Endothelial cell (in vitro differentiated cells): Measurements from ENCODE around the gene ABI3. TPM values are rescaled to one million over a fixed set of nuclear protein-coding genes. Genes with fewer than 3 reads are reported as not detected.
A peak's percentile ranks its signal among the peaks of the same experiment; 100 is the strongest.

Experiments used
- DNase-seq: peaks from one replicate; pipeline ENCODE4 v3.0.0; 2021; ENCODE audit warnings: low spot score
- H3K27ac Mint-ChIP-seq: one replicate; pipeline ENCODE4 v1.8.0; 2021; ENCODE audit warnings: mixed read lengths, inconsistent platforms; ENCODE audit not compliant: unreplicated experiment
- H3K27me3 Mint-ChIP-seq: one replicate; pipeline ENCODE4 v1.8.0; 2021; ENCODE audit warnings: mild to moderate bottlenecking, moderate library complexity, mixed read lengths, inconsistent platforms; ENCODE audit not compliant: unreplicated experiment
- H3K36me3 Mint-ChIP-seq: one replicate; pipeline ENCODE4 v1.8.0; 2021; ENCODE audit warnings: mild to moderate bottlenecking, low read depth, mixed read lengths, inconsistent platforms; ENCODE audit not compliant: unreplicated experiment
- H3K4me1 Mint-ChIP-seq: one replicate; pipeline ENCODE4 v1.8.0; 2021; ENCODE audit warnings: mild to moderate bottlenecking, mixed read lengths, inconsistent platforms; ENCODE audit not compliant: unreplicated experiment
- H3K4me3 Mint-ChIP-seq: one replicate; pipeline ENCODE4 v1.8.0; 2021; ENCODE audit warnings: mild to moderate bottlenecking, mixed read lengths, inconsistent platforms; ENCODE audit not compliant: unreplicated experiment
- H3K9me3 Mint-ChIP-seq: one replicate; pipeline ENCODE4 v1.8.0; 2021; ENCODE audit warnings: mixed read lengths, inconsistent platforms; ENCODE audit not compliant: unreplicated experiment
- CTCF ChIP-seq: fragments of 200-600 bp; sonication (generic); IDR thresholded peaks from one replicate; pipeline ENCODE4 v1.5.0; 2021; ENCODE audit warnings: antibody characterized with exemption; ENCODE audit not compliant: unreplicated experiment
- total RNA-seq: library from RNA; stranded (reverse); fragmentation: NEBNext Ultra II Directional; extraction: Animal tissue kit (Norgen Biotek cat#: 25700); gene quantifications from one replicate; pipeline ENCODE4 v1.2.1, GENCODE V29; 2021; ENCODE audit not compliant: unreplicated experiment

ABI3 gene
- total RNA-seq, 1 donor from 2014 or later = 15.7 TPM

- no peaks in the 10 kb centered on the region for H3K9me3 Mint-ChIP-seq
- H3K4me1 Mint-ChIP-seq = peaks cover 42% of the 10 kb centered on the region
- H3K27ac Mint-ChIP-seq = no peak overlapping the region
- no peak overlapping the region for H3K4me3 Mint-ChIP-seq
- TF ChIP-seq CTCF = no peak
- peaks cover 7% of the 10 kb centered on the region for H3K27me3 Mint-ChIP-seq
- H3K36me3 Mint-ChIP-seq = peaks cover 33% of the 10 kb centered on the region
- DNase-seq = no peak
These were observed 8.7 kb downstream of the ABI3 start for GRCh38 chr17:49218941-49219913.

GRCh38 chr17:49219987-49220386 is 9.5 kb downstream of the ABI3 start:
- Mint-ChIP-seq H3K27ac (no peak overlapping the region), H3K9me3 (no peaks in the 10 kb centered on the region), H3K36me3 (peaks cover 28% of the 10 kb centered on the region), H3K27me3 (peaks cover 9% of the 10 kb centered on the region), H3K4me1 (peaks cover 38% of the 10 kb centered on the region), H3K4me3 (no peak overlapping the region)
- no peak for TF ChIP-seq CTCF
- no peak for DNase-seq

GRCh38 chr17:49223168-49223516 is 12.6 kb downstream of the ABI3 start:
- Mint-ChIP-seq H3K4me3 (peak overlapping the region; percentile 52), H3K36me3 (peaks cover 17% of the 10 kb centered on the region), H3K27me3 (peaks cover 17% of the 10 kb centered on the region), H3K27ac (no peak overlapping the region), H3K9me3 (no peaks in the 10 kb centered on the region), H3K4me1 (peaks cover 17% of the 10 kb centered on the region)
- DNase-seq = no peak
- no peak for TF ChIP-seq CTCF

GRCh38 chr17:49223517-49224197 is 13.2 kb downstream of the ABI3 start:
- Mint-ChIP-seq H3K9me3 (no peaks in the 10 kb centered on the region), H3K4me3 (peak overlapping the region; percentile 60), H3K27ac (peak overlapping the region; percentile 72), H3K4me1 (peaks cover 14% of the 10 kb centered on the region), H3K36me3 (peaks cover 13% of the 10 kb centered on the region), H3K27me3 (peaks cover 19% of the 10 kb centered on the region)
- peak; percentile 94 for TF ChIP-seq CTCF
- DNase-seq = peak; percentile 78
